Hepatic stellate cell (primary cell): ENCODE results near the gene QDPR.

Experiments used
- DNase-seq: peaks from one replicate; pipeline ENCODE4 v3.0.0; 2011; ENCODE audit warnings: low spot score

Gene QDPR

GRCh38 chr4:17528551-17529165 is 16.8 kb upstream of the QDPR start:
- DNase-seq = no peak

- DNase-seq = no peak
These were observed 15.0 kb upstream of the QDPR start for GRCh38 chr4:17526695-17527477.

- DNase-seq = no peak
These were observed 11.8 kb upstream of the QDPR start for GRCh38 chr4:17523662-17524061.

- no peak for DNase-seq
These were observed 9.7 kb upstream of the QDPR start for GRCh38 chr4:17521595-17521994.

GRCh38 chr4:17517664-17518063 is 5.8 kb upstream of the QDPR start:
- DNase-seq = no peak

GRCh38 chr4:17516980-17517379 is 5.1 kb upstream of the QDPR start:
- no peak for DNase-seq

- no peak for DNase-seq
These were observed 3.8 kb upstream of the QDPR start for GRCh38 chr4:17515445-17516407.

- no peak for DNase-seq
These were observed 3.0 kb upstream of the QDPR start, which contains the start of gene CLRN2 for GRCh38 chr4:17514865-17515264. Gene CLRN2 (plus strand): TSS chr4:17515165. CDS start chr4:17515267, 102 bp downstream.

- no peak for DNase-seq
These were observed 1.2 kb upstream of the QDPR start for GRCh38 chr4:17512973-17513665.

- peak; percentile 59 for DNase-seq
These were observed 361 bp downstream of the QDPR start for GRCh38 chr4:17511509-17511949.

- DNase-seq = no peak
These were observed 839 bp downstream of the QDPR start for GRCh38 chr4:17511051-17511450.

- DNase-seq = no peak
These were observed 1.3 kb downstream of the QDPR start for GRCh38 chr4:17510582-17510981.

- DNase-seq = no peak
These were observed 7.8 kb downstream of the QDPR start for GRCh38 chr4:17504081-17504480.

GRCh38 chr4:17502756-17503155 is 9.1 kb downstream of the QDPR start:
- no peak for DNase-seq

- DNase-seq = no peak
These were observed 11.3 kb downstream of the QDPR start for GRCh38 chr4:17500574-17500973.

- DNase-seq = no peak
These were observed 13.9 kb downstream of the QDPR start for GRCh38 chr4:17497890-17498523.

GRCh38 chr4:17494258-17495190 is 17.4 kb downstream of the QDPR start:
- DNase-seq = peak; percentile 65

- DNase-seq = no peak
These were observed 18.3 kb downstream of the QDPR start for GRCh38 chr4:17493619-17494018.

- DNase-seq = no peak
These were observed 19.0 kb downstream of the QDPR start for GRCh38 chr4:17492876-17493275.

- DNase-seq = no peak
These were observed 19.7 kb downstream of the QDPR start for GRCh38 chr4:17492058-17492741.
